ENCODE results near the gene MRPL16.

MRPL16 gene

DNA sequence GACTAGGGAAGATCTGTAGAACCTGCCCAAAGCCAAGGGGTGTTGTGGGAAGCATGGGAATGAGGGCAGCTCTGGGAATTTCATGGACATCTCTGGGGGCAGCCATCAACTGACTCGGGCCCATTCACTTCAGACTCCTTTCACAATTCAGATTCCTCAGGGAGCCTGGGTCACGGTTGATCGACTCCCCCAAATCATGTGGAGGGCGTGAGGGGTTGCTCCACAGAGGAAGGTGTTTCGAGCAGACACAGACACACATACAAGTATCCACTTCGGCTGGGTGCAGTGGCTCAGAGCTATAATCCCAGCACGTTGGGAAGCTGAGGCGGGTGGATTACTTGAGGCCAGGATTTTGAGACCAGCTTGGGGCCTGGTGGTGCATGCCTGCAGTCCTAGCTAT, 39.7 kb downstream of the MRPL16 start:
- DNase-seq (ENCODE audit: low read depth) = no peak

DNA sequence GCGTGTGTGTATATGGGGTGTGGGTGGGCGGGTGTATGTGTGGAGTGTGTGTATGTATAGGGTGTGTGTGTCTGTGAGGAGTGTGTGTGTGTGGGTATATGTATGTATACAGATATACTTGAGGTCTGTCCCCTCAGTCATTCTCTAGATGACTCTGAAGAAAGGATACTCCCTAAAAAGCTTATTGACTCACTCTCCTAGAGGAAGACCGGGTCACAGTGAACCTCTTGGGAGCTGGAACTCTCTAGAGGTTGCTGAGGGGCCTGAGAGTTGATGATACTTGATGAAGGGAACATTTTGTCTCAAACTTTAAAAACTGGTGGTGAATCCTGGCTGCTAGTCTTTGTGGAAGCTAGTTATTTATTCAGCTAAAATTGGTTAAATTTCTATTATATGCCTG, 40.3 kb downstream of the MRPL16 start:
- no peak for DNase-seq (ENCODE audit: low read depth)

GRCh38 chr11:59769828-59770227, 40.8 kb downstream of the MRPL16 start:
- no peak for DNase-seq (ENCODE audit: low read depth)

DNA sequence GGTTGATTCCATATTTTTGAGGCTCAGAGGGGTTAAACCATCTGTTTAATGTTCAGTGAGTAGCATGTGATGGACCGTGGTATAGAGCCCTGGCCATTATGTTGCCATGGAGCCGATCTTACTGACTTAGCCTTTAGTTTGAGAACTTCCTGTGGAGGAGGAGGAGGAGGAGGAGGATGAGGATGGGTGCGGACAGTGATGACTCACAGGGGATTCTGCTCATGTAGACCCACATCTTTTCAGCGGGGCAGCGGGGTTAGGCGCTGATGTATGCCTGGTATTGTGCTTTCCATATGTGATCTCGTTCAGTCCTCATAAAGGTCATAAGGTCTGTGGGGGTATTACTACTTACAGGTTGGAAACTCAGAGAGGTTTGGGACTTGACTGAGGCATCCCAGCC, 41.5 kb downstream of the MRPL16 start:
- DNase-seq (ENCODE audit: low read depth) = no peak

GRCh38 chr11:59767225-59767611, 43.4 kb downstream of the MRPL16 start:
- DNase-seq (ENCODE audit: low read depth) = no peak

- no peak for DNase-seq (ENCODE audit: low read depth)
Observed at GRCh38 chr11:59766542-59767224, 43.9 kb downstream of the MRPL16 start.

- no peak for DNase-seq (ENCODE audit: low read depth)
Observed at GRCh38 chr11:59765068-59765735, 45.4 kb downstream of the MRPL16 start.

DNA sequence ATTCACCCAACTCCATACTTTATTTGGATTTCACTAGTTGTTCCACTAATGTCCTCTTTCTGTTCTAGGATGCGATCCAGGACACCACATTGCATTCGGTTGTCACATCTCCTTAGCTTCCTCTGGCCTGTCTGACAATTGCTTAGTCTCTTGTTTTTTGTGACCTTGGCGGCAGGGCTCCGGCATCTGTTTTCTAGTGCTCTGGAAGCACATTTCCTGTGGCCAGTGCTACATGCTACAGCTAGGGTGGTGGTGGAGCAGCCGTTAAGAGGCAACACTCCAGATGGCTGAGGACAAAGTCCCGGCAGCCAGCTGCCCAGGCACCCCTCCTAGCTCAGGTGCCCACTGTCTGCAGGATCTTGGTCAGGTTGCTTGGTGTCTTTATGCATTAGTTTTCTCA, 48.6 kb downstream of the MRPL16 start:
- no peak for DNase-seq (ENCODE audit: low read depth)

GRCh38 chr11:59760771-59761170, 49.8 kb downstream of the MRPL16 start:
- no peak for DNase-seq (ENCODE audit: low read depth)

DNA sequence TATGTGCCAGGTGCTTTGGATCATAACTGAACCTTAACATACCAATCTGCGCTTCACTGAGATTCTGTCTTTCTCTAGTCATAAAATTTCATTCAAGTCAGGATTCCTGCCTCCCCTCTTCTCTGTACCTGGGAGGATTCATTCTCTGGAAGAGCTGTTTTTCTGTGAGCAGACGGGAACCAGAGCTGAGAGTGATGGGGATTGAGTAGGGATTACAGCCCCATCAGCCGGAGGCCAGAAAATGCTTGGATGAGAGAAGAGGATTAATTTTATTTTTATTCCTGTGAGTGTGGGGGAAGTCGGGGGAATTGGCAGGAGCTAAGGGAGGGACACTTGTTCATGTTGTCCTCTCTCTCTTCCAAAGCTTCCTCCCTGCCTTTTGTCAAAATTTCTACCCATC, 50.7 kb downstream of the MRPL16 start:
- no peak for DNase-seq (ENCODE audit: low read depth)

DNA sequence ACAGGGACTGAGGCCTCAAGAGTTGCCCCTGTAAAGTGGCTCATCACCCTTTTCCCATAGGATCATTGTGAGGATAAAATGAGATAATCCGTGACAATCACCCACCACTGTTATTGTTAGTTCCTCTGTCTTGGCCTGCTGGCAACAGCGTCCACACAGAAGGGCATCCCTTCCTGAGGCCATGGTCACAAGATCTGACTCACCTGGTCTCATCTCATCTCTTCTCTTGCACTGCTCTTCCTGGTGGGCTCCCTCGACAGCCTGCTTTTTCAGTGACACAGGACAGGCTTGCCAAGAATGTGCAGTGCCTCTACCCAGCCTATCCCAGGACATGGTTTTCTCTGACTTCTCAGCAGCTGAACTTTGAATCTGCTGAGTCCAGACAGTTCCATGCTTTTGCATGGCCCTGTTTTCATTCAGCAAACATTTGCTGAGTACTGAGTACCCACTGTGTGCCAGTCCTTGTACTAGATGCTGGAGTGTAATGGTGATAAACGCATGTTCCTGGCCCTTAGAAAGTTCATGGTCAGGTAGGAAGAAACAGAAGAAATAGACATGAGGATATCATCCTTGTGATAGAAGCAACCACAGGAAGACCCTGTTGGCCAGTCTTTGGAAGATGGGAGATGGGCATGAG, 52.1 kb downstream of the MRPL16 start:
- no peak for DNase-seq (ENCODE audit: low read depth)

GRCh38 chr11:59756845-59757244, 53.7 kb downstream of the MRPL16 start:
- no peak for DNase-seq (ENCODE audit: low read depth)

DNA sequence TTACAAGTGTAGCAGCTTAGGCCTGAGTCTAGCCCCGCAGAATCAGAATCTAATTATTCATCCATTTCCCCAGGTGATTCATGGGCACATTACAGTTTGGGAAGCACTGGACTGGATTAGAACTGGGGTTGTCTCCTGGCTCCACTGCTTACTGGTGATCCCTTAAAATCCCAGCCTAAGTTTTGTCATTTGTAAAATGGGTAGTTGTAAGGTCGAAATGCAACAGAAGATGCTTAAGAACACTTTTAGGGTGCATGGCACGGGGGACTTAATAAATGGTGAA, 54.1 kb downstream of the MRPL16 start:
- no peak for DNase-seq (ENCODE audit: low read depth)

Measured in stimulated activated CD8-positive, alpha-beta memory T cell treated with anti-CD3 and anti-CD28 coated beads, Interleukin-7, amount 100 ng/mL, for 24 hours (primary cell).